ENCODE results near the gene ATXN3L.

Gene ATXN3L

DNA sequence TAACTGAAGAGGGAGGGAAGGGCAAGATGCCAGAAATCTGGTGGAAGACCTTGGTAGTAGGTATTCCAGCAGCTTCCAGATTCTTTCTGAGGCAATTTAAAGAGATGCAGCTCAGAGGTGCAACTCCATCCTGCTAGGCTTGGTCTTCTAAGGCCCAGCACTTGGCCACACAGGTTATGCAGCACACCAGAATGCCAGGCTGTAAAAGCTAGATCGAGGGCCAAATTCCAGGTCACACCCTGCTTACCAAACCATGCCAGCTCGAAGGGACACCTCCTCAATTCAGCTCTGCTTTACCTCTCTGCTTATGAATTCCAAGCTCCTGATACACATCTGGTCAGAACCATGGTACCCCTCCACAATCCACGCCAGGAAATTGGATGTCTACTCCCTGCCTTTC, 19.8 kb upstream of the ATXN3L start:
- TF ChIP-seq, protein P1, sequence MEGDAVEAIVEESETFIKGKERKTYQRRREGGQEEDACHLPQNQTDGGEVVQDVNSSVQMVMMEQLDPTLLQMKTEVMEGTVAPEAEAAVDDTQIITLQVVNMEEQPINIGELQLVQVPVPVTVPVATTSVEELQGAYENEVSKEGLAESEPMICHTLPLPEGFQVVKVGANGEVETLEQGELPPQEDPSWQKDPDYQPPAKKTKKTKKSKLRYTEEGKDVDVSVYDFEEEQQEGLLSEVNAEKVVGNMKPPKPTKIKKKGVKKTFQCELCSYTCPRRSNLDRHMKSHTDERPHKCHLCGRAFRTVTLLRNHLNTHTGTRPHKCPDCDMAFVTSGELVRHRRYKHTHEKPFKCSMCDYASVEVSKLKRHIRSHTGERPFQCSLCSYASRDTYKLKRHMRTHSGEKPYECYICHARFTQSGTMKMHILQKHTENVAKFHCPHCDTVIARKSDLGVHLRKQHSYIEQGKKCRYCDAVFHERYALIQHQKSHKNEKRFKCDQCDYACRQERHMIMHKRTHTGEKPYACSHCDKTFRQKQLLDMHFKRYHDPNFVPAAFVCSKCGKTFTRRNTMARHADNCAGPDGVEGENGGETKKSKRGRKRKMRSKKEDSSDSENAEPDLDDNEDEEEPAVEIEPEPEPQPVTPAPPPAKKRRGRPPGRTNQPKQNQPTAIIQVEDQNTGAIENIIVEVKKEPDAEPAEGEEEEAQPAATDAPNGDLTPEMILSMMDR (conservative IDR thresholded peaks at IDR 0.05; ENCODE audit: low read depth, low read length) = no peak
- DNase-seq (ENCODE audit: low read depth) = no peak
- no peak overlapping the region for H3K4me3 ChIP-seq (ENCODE audit: low read depth, low read length)

DNA sequence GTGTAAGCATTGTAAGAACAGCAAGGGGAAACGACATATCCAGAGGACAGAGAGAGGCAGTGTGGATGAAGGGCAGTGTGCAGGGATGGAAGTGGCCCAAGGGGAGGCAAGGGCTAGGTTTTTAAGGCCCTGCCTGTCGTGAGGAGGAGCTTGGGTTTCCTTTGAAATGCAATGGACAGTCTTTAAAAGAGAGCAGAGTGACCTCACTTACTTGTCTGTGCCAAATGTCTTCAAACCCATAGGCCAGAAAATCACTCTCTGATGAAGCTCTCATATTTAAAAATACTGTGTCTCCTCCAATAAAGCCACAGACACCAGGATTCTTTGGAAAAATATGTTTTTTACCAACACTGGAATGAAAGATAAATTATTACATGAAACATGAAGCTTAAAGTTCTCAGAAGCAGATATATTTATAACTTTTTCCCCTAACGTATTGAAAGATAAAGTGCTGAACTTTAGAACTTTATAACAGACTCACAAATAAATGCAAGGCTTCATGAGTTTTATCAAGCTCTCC, 19.2 kb upstream of the ATXN3L start:
- no peak for DNase-seq (ENCODE audit: low read depth)
- no peak overlapping the region for H3K4me3 ChIP-seq (ENCODE audit: low read depth, low read length)
- TF ChIP-seq, protein P1 (conservative IDR thresholded peaks at IDR 0.05; ENCODE audit: low read depth, low read length) = no peak

DNA sequence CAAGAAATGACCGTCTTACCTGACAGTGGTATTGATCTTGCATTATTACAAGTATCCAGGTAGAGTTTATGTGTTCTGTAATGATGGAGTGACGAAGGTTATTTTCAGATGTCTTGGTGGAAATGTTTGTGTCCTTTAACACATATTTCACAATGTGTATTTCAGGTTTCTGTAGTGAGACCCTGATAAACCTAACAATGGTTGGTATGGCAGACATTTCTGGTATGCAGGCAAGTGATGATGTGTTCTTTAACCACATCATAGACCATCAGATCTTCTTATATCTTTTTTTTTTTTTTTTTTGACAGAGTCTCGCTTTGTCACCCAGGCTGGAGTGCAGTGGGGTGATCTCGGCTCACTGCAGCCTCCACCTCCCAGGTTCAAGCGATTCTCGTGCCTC, 14.6 kb upstream of the ATXN3L start:
- H3K4me3 ChIP-seq (ENCODE audit: low read depth, low read length) = no peak overlapping the region
- peak; percentile 14 for DNase-seq (ENCODE audit: low read depth)
- TF ChIP-seq, protein P1 (conservative IDR thresholded peaks at IDR 0.05; ENCODE audit: low read depth, low read length) = no peak

DNA sequence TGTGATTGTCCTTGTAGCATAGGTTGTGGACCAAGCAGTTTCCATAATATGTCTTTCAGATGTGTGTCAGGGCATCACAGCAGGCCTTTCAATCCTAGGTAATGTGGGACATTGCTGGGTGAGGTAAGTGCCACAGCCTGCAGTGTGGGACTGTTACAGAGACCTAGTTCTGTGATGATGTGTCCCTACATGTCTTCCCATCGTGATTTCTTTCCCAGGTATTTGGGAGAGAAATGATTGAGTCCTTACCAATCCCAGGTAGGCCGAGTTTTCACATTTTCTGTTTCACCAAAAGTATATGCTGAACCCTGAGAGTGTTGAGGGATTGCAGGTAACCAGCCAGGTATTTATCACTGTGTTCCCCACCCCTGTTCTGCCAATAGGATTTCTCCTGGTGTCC, 10.6 kb upstream of the ATXN3L start:
- no peak for DNase-seq (ENCODE audit: low read depth)
- no peak overlapping the region for H3K4me3 ChIP-seq (ENCODE audit: low read depth, low read length)
- TF ChIP-seq, protein P1 (conservative IDR thresholded peaks at IDR 0.05; ENCODE audit: low read depth, low read length) = no peak

DNA sequence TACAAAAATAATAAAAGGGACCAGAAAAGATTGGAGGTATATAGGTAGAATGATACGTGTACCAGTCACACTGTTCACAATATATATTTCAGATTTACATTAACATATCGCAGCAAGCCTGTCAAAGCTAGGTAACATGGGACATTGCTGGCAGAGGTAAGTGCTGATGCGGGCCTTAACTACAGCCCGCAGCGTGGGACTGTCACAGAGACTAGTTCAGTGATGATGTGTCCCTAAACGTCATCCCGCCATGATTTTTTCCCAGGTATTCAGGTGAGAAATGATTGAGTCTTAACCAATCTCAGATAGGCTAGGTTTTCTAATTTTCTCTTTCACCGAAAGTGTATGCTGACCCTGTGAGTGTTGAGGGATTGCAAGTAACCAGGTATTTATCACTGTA, 7.8 kb upstream of the ATXN3L start:
- DNase-seq (ENCODE audit: low read depth) = no peak
- no peak overlapping the region for H3K4me3 ChIP-seq (ENCODE audit: low read depth, low read length)
- TF ChIP-seq, protein P1 (conservative IDR thresholded peaks at IDR 0.05; ENCODE audit: low read depth, low read length) = no peak

DNA sequence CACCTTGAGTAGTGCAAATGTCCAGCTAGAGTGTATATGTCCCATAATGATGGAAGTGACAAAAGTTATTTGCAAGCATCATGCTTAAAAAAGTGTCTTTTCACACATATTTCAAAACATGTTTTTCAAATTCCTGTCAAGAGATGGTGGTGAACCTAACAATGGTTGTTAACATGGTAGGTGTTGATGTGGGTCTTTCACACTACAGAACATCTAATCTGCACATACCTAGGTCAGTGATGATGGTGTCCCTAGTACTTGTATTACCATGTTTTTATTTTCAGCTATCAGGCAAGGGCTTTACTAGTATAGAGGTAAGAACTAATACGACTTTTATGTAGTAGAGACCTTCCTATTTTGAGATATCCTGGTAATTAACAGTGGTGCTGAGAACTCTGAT, 3.4 kb upstream of the ATXN3L start:
- H3K4me3 ChIP-seq (ENCODE audit: low read depth, low read length) = no peak overlapping the region
- TF ChIP-seq, protein P1 (conservative IDR thresholded peaks at IDR 0.05; ENCODE audit: low read depth, low read length) = no peak
- DNase-seq (ENCODE audit: low read depth) = no peak

DNA sequence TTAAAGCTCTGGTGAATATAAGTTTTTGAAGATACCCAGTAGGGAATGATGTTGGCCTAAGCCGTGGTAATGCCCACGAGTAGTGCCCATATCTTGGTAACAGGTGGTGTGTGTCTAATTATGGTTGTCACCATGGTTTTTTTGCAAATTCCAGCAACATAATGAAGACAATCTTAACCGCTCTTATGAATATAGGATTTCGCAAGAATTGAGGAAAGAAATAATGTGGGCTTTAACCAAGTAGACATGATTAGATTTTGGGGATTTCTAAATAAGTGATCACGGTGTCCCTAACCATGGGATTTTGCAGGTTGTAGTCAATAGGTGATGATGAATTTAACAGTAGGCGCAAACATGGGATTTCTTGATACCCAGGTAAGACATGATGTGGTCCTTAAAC, 2.5 kb downstream of the ATXN3L start:
- no peak for DNase-seq (ENCODE audit: low read depth)
- no peak overlapping the region for H3K4me3 ChIP-seq (ENCODE audit: low read depth, low read length)
- TF ChIP-seq, protein P1 (conservative IDR thresholded peaks at IDR 0.05; ENCODE audit: low read depth, low read length) = no peak

Measured in choroid plexus epithelial cell (primary cell).